Astrocyte of the spinal cord (primary cell): Measurements from ENCODE around the gene DYSF.

ENCODE experiments used
- DNase-seq: peaks from one replicate; pipeline ENCODE4 v3.0.0; 2011; ENCODE audit warnings: low read depth, low spot score
- H3K4me3 ChIP-seq: 2 replicates; pipeline ENCODE4 v1.5.1; 2011; ENCODE audit warnings: low read depth, mild to moderate bottlenecking, low read length, moderate library complexity
- CTCF ChIP-seq: IDR thresholded peaks from 2 replicates; pipeline ENCODE4 v1.5.1; 2012; ENCODE audit warnings: low read depth, mild to moderate bottlenecking, low read length, inconsistent platforms
- in situ Hi-C: cut with HindIII; loops from 2 replicates; pipeline ENCODE4 v1.10.0; 2017; ENCODE audit warnings: low sequenced_read_pairs

Gene DYSF

GRCh38 chr2:71672826-71673795 is 219.8 kb downstream of the DYSF start:
- H3K4me3 ChIP-seq = no peak overlapping the region
- DNase-seq = no peak
- in situ Hi-C loops = no loop called here
- no peak for TF ChIP-seq CTCF

GRCh38 chr2:71674158-71674851 is 220.9 kb downstream of the DYSF start:
- TF ChIP-seq CTCF = no peak
- H3K4me3 ChIP-seq = no peak overlapping the region
- no peak for DNase-seq
- in situ Hi-C loops = no loop called here

- in situ Hi-C loops = no loop called here
- no peak overlapping the region for H3K4me3 ChIP-seq
- no peak for TF ChIP-seq CTCF
- DNase-seq = no peak
These were observed 221.9 kb downstream of the DYSF start for GRCh38 chr2:71675296-71675695.

GRCh38 chr2:71678874-71679273 is 225.5 kb downstream of the DYSF start:
- TF ChIP-seq CTCF = no peak
- no peak for DNase-seq
- in situ Hi-C loops = no loop called here
- H3K4me3 ChIP-seq = no peak overlapping the region

- TF ChIP-seq CTCF = no peak
- no peak for DNase-seq
- in situ Hi-C loops = no loop called here
- no peak overlapping the region for H3K4me3 ChIP-seq
These were observed 226.1 kb downstream of the DYSF start for GRCh38 chr2:71679491-71679890.

- H3K4me3 ChIP-seq = no peak overlapping the region
- no peak for TF ChIP-seq CTCF
- in situ Hi-C loops = no loop called here
- no peak for DNase-seq
These were observed 227.6 kb downstream of the DYSF start for GRCh38 chr2:71680925-71681324.
